ENCODE results near the gene MON2. TPM values are rescaled to one million over a fixed set of nuclear protein-coding genes. Genes with fewer than 3 reads are reported as not detected.

The MON2 gene
- total and polyA plus RNA-seq, 2 of the 13 experiments (the other 11 are each of a cell fraction or from before 2014, with no cell fraction given) = 10.5 to 24.8 TPM

DNA sequence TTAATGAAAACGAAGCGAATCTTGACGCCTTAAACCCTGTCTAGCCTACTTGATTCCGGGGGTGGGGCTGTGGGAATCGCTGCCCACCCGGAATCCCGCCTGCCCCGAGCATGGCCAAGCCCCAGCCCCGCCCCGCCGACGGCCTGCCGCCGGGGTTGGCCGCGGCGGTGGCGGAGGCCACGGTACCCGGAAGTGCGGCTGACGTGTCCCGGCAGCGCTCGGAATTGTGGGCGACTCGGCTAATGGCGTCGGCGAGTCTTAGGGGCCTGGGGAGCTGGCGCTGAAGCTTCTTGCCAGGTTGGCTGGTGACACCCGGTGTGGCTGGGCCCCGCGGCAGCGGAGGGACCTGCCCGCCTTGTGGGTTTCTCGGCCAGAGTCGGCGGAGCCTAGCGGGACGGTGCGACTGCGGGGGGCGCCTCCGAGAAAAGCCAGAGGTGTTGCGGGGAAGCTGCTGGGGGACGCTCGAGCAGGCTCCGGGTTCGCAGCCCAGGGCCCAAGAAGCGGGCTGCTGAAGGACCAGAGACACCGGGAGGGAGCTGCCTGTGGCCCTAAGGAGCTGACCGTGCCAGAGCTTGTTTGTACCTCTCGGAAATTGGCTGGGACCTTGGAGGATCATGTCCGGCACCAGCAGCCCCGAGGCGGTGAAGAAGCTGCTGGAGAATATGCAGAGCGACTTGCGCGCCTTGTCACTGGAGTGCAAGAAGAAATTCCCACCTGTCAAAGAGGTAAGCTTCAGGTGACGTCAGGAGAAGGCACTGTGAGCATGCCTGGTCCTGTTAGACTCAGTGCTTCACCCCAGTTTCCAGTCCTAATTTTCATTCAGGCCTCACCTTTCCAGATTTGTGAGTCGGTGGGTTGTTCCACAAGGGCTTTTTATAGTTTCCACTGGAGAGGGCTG lies at the start of gene MON2 (continued):
- TF ChIP-seq, protein P1, sequence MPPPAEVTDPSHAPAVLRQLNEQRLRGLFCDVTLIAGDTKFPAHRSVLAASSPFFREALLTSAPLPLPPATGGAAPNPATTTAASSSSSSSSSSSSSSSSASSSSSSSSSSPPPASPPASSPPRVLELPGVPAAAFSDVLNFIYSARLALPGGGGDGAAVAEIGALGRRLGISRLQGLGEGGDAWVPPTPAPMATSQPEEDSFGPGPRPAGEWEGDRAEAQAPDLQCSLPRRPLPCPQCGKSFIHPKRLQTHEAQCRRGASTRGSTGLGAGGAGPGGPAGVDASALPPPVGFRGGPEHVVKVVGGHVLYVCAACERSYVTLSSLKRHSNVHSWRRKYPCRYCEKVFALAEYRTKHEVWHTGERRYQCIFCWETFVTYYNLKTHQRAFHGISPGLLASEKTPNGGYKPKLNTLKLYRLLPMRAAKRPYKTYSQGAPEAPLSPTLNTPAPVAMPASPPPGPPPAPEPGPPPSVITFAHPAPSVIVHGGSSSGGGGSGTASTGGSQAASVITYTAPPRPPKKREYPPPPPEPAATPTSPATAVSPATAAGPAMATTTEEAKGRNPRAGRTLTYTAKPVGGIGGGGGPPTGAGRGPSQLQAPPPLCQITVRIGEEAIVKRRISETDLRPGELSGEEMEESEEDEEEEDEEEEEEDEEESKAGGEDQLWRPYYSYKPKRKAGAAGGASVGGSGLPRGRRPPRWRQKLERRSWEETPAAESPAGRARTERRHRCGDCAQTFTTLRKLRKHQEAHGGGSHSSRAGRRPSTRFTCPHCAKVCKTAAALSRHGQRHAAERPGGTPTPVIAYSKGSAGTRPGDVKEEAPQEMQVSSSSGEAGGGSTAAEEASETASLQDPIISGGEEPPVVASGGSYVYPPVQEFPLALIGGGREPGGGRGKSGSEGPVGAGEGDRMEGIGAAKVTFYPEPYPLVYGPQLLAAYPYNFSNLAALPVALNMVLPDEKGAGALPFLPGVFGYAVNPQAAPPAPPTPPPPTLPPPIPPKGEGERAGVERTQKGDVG (CRISPR knock-in tag; IDR thresholded peaks at IDR 0.05; ENCODE audit: borderline replicate concordance) = peak; percentile 28; the same call in 1 of the 2 replicates
- TF ChIP-seq ESRRA (CRISPR knock-in tag; IDR thresholded peaks at IDR 0.05; ENCODE audit: low read depth) = peak; percentile 50; the same call in 1 of the 2 replicates
- peak; percentile 47 for TF ChIP-seq FOSL1 (CRISPR knock-in tag; IDR thresholded peaks at IDR 0.05; ENCODE audit: borderline replicate concordance)
- no peak for TF ChIP-seq JDP2 (CRISPR knock-in tag; IDR thresholded peaks at IDR 0.05; ENCODE audit: borderline replicate concordance)
- TF ChIP-seq ZNF609 (CRISPR knock-in tag; IDR thresholded peaks at IDR 0.05; ENCODE audit: borderline replicate concordance) = peak; percentile 36; the same call in 1 of the 2 replicates
- no peak for TF ChIP-seq MTA3 (CRISPR knock-in tag; IDR thresholded peaks at IDR 0.05)
- TF ChIP-seq, protein P2, sequence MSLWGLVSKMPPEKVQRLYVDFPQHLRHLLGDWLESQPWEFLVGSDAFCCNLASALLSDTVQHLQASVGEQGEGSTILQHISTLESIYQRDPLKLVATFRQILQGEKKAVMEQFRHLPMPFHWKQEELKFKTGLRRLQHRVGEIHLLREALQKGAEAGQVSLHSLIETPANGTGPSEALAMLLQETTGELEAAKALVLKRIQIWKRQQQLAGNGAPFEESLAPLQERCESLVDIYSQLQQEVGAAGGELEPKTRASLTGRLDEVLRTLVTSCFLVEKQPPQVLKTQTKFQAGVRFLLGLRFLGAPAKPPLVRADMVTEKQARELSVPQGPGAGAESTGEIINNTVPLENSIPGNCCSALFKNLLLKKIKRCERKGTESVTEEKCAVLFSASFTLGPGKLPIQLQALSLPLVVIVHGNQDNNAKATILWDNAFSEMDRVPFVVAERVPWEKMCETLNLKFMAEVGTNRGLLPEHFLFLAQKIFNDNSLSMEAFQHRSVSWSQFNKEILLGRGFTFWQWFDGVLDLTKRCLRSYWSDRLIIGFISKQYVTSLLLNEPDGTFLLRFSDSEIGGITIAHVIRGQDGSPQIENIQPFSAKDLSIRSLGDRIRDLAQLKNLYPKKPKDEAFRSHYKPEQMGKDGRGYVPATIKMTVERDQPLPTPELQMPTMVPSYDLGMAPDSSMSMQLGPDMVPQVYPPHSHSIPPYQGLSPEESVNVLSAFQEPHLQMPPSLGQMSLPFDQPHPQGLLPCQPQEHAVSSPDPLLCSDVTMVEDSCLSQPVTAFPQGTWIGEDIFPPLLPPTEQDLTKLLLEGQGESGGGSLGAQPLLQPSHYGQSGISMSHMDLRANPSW (CRISPR knock-in tag; IDR thresholded peaks at IDR 0.05; ENCODE audit: borderline replicate concordance) = no peak
- peak; percentile 67; the same call in 1 of the 2 replicates for TF ChIP-seq BRD4 (CRISPR knock-in tag; IDR thresholded peaks at IDR 0.05)
- TF ChIP-seq HNF4G (IDR thresholded peaks at IDR 0.05; ENCODE audit: borderline replicate concordance, low read depth, low read length) = no peak
- 0 out of 2 replicates have a peak, but pooled peaks have one; percentile 16 for TF ChIP-seq HNF4G (CRISPR knock-in tag; IDR thresholded peaks at IDR 0.05; ENCODE audit: borderline replicate concordance, low read depth)
- no peak for TF ChIP-seq SMARCC2 (IDR thresholded peaks at IDR 0.05)
- TF ChIP-seq ZBTB38 (CRISPR knock-in tag; IDR thresholded peaks at IDR 0.05) = 0 out of 2 replicates have a peak, but pooled peaks have one; percentile 25
- 0 out of 2 replicates have a peak, but pooled peaks have one; percentile 46 for TF ChIP-seq ZNF570 (CRISPR knock-in tag; IDR thresholded peaks at IDR 0.05; ENCODE audit: borderline replicate concordance)
- TF ChIP-seq FOXM1 (CRISPR knock-in tag; IDR thresholded peaks at IDR 0.05) = no peak
- no peak; the same call in 1 of the 2 replicates for TF ChIP-seq ZSCAN29 (CRISPR knock-in tag; conservative IDR thresholded peaks at IDR 0.05)
- TF ChIP-seq SATB2 (CRISPR knock-in tag; IDR thresholded peaks at IDR 0.05) = peak; percentile 80
